RKO (cell line): Measurements from ENCODE around the gene PTPN7.

Experiments used
- DNase-seq: peaks from one replicate; pipeline ENCODE4 v3.0.0-alpha.2; 2016; ENCODE audit warnings: low spot score

PTPN7 gene

DNA sequence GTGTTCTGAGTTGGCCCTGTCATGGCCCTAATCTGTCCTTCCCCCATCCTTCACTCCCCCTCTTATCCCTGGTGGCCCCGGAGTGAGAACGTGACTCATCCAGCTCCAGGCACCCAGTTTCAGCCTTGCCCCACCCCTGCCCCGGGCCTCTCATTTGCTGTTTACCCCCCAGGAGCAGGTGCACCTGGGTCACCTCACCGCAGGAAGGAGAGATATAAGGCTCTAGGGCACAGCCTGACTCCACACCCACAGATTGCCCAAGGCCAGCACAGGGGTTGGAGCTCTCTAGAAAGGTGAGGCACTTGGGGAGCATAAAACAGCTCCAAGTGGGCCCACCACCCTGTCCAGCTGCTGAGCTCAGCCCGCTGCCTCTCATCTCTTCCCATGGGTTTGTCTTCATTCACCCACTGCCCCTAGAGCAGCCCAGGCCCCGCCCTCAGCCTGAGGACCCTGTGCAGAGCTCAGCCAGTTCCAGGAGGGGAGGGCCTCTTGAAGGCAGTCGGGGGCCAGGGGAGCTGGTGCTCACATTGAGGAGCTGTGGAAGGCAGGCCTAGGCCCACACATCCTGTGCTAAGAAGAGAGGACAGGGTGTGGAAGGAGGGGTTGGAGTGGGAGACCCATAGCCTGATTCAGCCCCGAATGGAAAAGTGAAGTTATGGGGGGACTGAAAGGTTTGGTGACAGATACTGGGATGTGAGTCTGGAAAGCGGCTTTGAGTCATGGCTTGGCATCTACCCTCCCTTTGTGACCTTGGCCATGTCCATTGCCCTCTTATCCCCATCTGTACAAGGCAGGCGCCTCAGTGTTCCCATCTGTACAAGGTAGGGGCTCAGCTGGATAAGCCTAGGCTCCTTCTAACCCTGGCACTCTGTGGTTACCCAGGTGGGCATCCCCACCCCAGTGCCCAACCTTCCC is 53.8 kb downstream of the PTPN7 start:
- no peak for DNase-seq

DNA sequence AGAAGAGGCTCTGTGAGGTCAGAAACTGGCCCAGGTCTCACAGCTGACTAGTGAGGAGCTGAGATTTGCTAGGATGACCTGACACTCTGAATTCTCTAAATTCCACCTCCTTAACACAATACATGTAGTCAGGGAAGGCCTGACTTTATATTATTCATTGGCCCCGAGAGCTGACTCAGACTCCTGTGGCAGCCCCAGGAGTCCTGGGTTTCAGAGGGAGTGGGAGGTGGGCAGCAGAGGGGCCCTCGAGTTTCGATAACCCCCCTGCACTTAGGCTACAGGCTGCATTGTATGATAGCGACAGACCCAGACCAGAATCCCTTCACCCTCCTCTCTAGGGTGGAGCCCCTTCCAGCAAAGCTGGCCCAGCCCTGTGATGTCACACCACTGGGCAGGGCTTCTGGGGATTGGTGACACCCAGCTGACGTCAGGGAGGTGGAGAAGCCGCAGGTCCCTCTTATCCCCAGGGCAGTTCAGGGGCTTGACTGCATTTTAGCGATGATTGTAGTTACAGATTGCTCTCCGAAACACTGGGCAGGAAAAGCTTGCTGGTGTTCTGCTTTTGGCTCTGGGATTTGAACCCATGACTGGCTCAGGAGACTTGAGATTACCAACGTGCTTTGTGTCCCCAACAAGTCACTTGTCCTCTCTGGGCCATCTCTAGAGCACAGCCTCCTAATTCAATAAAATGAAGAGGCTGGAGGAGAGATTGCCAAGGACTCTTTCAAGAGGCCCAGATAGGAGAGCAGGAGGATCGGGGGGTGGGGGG is 54.6 kb downstream of the PTPN7 start:
- DNase-seq, result no peak

DNA sequence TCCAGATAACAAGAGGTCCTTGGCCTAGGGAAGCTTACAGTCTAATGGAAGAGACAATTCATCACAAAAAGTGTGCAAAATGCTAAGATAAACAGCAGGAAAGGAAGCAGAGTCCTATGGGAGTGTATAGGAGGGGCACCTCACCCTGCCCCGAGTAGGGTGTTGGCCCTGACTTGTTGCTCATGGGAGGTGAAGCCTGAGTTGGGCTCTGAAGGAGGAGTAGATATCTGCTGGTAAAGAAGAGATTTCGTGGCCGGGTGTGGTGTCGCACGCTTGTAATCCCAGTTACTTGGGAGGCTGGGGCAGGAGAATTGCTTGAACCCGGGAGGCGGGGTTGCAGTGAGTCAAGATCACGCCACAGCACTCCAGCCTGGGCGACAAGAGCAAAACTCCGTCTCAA is 56.3 kb downstream of the PTPN7 start:
- no peak for DNase-seq

DNA sequence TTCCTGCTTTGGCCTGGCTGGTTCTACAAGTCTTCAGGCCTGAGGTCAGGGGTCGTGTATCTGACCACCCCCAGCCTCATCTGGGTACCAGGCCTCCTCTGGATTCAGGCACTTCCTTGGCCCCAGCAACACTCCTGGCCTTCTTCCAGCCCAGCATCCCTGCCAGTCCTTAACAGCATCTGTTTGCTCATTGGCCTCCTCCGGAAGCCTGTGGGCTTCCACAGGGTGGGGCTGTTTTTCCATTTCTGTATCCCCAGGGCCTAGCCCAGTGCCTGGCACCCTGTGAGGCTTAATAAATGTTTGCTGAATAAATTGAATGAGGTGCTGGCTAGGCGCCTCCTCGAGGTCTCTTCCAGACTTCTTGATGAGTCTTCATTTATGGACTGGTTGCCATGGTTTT is 59.2 kb downstream of the PTPN7 start:
- DNase-seq, result no peak
